HG03378 (cell line): Measurements from ENCODE around the gene NRIP3.

ENCODE experiments used
- ATAC-seq: cut with Tn5 transposase; IDR thresholded peaks from one replicate; pipeline ENCODE4 v1.9.1; 2021; ENCODE audit warnings: mild to moderate bottlenecking, moderate library complexity; ENCODE audit not compliant: unreplicated experiment

NRIP3 gene

GRCh38 chr11:8933931-8934330 is 69.9 kb downstream of the NRIP3 start:
- ATAC-seq, result no peak

DNA sequence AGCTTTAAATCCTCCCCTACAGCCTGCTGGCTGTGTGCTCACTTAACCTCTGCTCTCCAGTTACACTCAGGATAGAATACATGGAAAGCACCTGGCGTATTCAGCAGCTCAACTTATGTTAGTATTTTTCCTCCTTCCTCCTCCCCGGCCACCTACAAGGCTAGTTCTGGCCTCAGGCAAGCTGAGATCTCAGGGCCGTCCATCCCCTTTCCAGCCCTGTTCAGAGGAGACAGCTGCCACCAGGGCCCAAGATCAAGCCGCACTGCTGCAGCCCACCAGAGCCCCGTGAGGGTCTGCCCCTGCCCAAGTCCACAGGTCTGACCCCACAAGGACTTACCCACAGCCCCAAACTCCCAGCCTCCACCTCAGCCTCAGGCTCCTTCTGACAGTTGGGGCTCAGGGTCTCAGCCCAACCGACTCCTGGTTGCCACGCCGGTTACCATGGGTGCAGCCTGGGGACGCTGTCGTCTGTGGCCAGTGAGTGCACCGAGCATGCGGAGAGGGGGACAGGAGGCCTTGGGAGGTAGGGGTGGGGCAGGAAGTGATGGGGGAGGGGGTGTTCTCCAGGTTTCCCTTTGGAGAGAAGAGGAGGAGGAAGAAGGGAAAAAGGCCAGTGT is 71.1 kb downstream of the NRIP3 start, which contains the start of gene C11orf16:
Gene C11orf16 (minus strand): TSS at position 384 of the 617 bp plus-strand sequence. CDS start 639 bp downstream, outside the sequence.
- no peak for ATAC-seq
